Fibroblast of lung (primary cell): ENCODE results near the gene PIWIL4. TPM values are rescaled to one million over a fixed set of nuclear protein-coding genes. Genes with fewer than 3 reads are reported as not detected.

Source experiments
- DNase-seq, 2 donors: peaks; one replicate each; pipeline versions ENCODE4 v3.0.0 to v3.0.0-alpha.2; 2010; ENCODE audit warnings: low read depth in 2 of 2
- H2AFZ ChIP-seq: 2 replicates; pipeline ENCODE4 v1.5.1; 2012; ENCODE audit warnings: low read length, control low read depth, inconsistent platforms
- H3K27ac ChIP-seq: 2 replicates; pipeline ENCODE4 v1.5.1; 2011; ENCODE audit warnings: low read length, control low read depth; ENCODE audit not compliant: insufficient read depth
- H3K27me3 ChIP-seq: 2 replicates; pipeline ENCODE4 v1.5.1; 2011; ENCODE audit warnings: mild to moderate bottlenecking, low read length; ENCODE audit not compliant: control insufficient read depth, insufficient read depth
- H3K36me3 ChIP-seq: 2 replicates; pipeline ENCODE4 v1.5.1; 2011; ENCODE audit warnings: low read length; ENCODE audit not compliant: control insufficient read depth, insufficient read depth
- H3K4me1 ChIP-seq: 2 replicates; pipeline ENCODE4 v1.5.1; 2011; ENCODE audit warnings: low read length; ENCODE audit not compliant: control insufficient read depth, insufficient read depth; ENCODE audit errors: extremely low read depth
- H3K4me2 ChIP-seq: 2 replicates; pipeline ENCODE4 v1.5.1; 2011; ENCODE audit warnings: low read length, control low read depth; ENCODE audit not compliant: insufficient read depth; ENCODE audit errors: extremely low read depth
- H3K4me3 ChIP-seq, 4 experiments: fragments of 200-600 bp in 1 of 4; sonication (generic) in 1 of 4; replicated peaks in 1 of 4; 2 replicates each; pipeline ENCODE4 v1.5.1; 2011 to 2016; ENCODE audit warnings: low read length in 4 of 4, low read depth in 3 of 4, mild to moderate bottlenecking in 3 of 4, control low read depth in 2 of 4, inconsistent platforms in 1 of 4, mixed read lengths in 1 of 4; ENCODE audit not compliant: insufficient read depth in 1 of 4; ENCODE audit errors: control extremely low read depth in 1 of 4
- H3K79me2 ChIP-seq: 2 replicates; pipeline ENCODE4 v1.5.1; 2012; ENCODE audit warnings: mild to moderate bottlenecking, low read length, inconsistent platforms; ENCODE audit not compliant: control insufficient read depth, insufficient read depth
- H3K9ac ChIP-seq: 2 replicates; pipeline ENCODE4 v1.5.1; 2011; ENCODE audit warnings: mild to moderate bottlenecking, low read length, control low read depth; ENCODE audit not compliant: insufficient read depth
- H3K9me3 ChIP-seq: 2 replicates; pipeline ENCODE4 v1.5.1; 2012; ENCODE audit warnings: low read depth, low read length; ENCODE audit not compliant: control insufficient read depth, insufficient read depth
- H4K20me1 ChIP-seq: 2 replicates; pipeline ENCODE4 v1.5.1; 2011; ENCODE audit warnings: low read length; ENCODE audit not compliant: control insufficient read depth, insufficient read depth; ENCODE audit errors: extremely low read depth
- CTCF ChIP-seq, 2 donors: IDR thresholded peaks in 1 of 2; conservative IDR thresholded peaks in 1 of 2; 1 replicate in 1 of 2; 2 replicates in 1 of 2; pipeline ENCODE4 v1.5.1; 2011 to 2012; ENCODE audit warnings: low read length in 2 of 2, control low read depth in 1 of 2, inconsistent platforms in 1 of 2, low read depth in 1 of 2, mild to moderate bottlenecking in 1 of 2
- EZH2 ChIP-seq: IDR thresholded peaks from 2 replicates; pipeline ENCODE4 v1.5.1; 2012; ENCODE audit warnings: low read length, control low read depth, mild to moderate bottlenecking; ENCODE audit errors: missing control alignments
- polyA plus RNA-seq, 2 donors: library from polyadenylated mRNA; depleted of rRNA in 1 of 2; stranded (reverse) in 1 of 2; unstranded in 1 of 2; fragments of >200 nt; gene quantifications; 2 replicates each; pipeline ENCODE4 v1.2.1, GENCODE V29; 2011 to 2012; ENCODE audit warnings: missing spikeins in 1 of 2
- total RNA-seq: library from RNA; depleted of rRNA; stranded (reverse); fragments of >200 nt; gene quantifications from 2 replicates; pipeline ENCODE4 v1.2.1, GENCODE V29; 2014

Gene PIWIL4
- total and polyA plus RNA-seq, 2 donors (not counting 1 experiment from before 2014, with no cell fraction given), result 1.2 to 3.3 TPM

GRCh38 chr11:94629741-94630140 lies 62.6 kb downstream of the PIWIL4 start:
- TF ChIP-seq EZH2 (no peak), CTCF (conservative IDR thresholded peaks at IDR 0.05 in 1 of 2, IDR thresholded peaks at IDR 0.05 in 1 of 2; ENCODE audit: low read depth in 1 of 2, low read length in 2 of 2) (no peak)
- no peaks in the 10 kb centered on the region for H3K27me3 ChIP-seq

GRCh38 chr11:94630221-94630620 lies 63.1 kb downstream of the PIWIL4 start:
- no peaks in the 10 kb centered on the region for H3K36me3 ChIP-seq
- no peak overlapping the region for H3K4me2 ChIP-seq
- no peaks in the 10 kb centered on the region for H3K4me1 ChIP-seq
- H4K20me1 ChIP-seq, result no peaks in the 10 kb centered on the region
- no peak overlapping the region for H3K9ac ChIP-seq
- H3K79me2 ChIP-seq, result no peaks in the 10 kb centered on the region
- no peak overlapping the region for H2AFZ ChIP-seq
- H3K27ac ChIP-seq, result no peak overlapping the region
- H3K4me3 ChIP-seq, result no peak overlapping the region
- TF ChIP-seq CTCF (conservative IDR thresholded peaks at IDR 0.05 in 1 of 2, IDR thresholded peaks at IDR 0.05 in 1 of 2; ENCODE audit: low read depth in 1 of 2, low read length in 2 of 2) (no peak), EZH2 (no peak)
- H3K27me3 ChIP-seq, result no peaks in the 10 kb centered on the region
- H3K9me3 ChIP-seq, result no peaks in the 10 kb centered on the region
- no peak for DNase-seq

More at GRCh38 chr11:94629741-94630140, 62.6 kb downstream of the PIWIL4 start:
- Histone ChIP-seq H3K27ac (no peak overlapping the region), H3K9me3 (no peaks in the 10 kb centered on the region), H3K36me3 (no peaks in the 10 kb centered on the region), H3K4me1 (no peaks in the 10 kb centered on the region), H3K79me2 (no peaks in the 10 kb centered on the region), H4K20me1 (no peaks in the 10 kb centered on the region), H3K4me2 (no peak overlapping the region), H3K9ac (no peak overlapping the region), H3K4me3 (no peak overlapping the region), H2AFZ (no peak overlapping the region)
- peak in 1 of 2 donors; percentile 14 for DNase-seq

GRCh38 chr11:94632356-94632755 lies 65.2 kb downstream of the PIWIL4 start:
- Histone ChIP-seq H4K20me1 (no peaks in the 10 kb centered on the region), H3K4me2 (no peak overlapping the region), H3K27ac (no peak overlapping the region), H3K9ac (no peak overlapping the region), H3K36me3 (no peaks in the 10 kb centered on the region), H3K9me3 (no peaks in the 10 kb centered on the region), H2AFZ (no peak overlapping the region), H3K4me1 (no peaks in the 10 kb centered on the region), H3K27me3 (no peaks in the 10 kb centered on the region), H3K4me3 (no peak overlapping the region), H3K79me2 (no peaks in the 10 kb centered on the region)
- DNase-seq, result no peak
- TF ChIP-seq EZH2 (no peak), CTCF (conservative IDR thresholded peaks at IDR 0.05 in 1 of 2, IDR thresholded peaks at IDR 0.05 in 1 of 2; ENCODE audit: low read depth in 1 of 2, low read length in 2 of 2) (no peak)
